Cardiac fibroblast (primary cell): ENCODE data around the gene ESYT1.

Experiments used
- DNase-seq, 2 donors: peaks; one replicate each; pipeline versions ENCODE4 v3.0.0 to v3.0.0-alpha.2; 2010; ENCODE audit warnings: low read depth in 2 of 2
- H3K4me3 ChIP-seq, 2 donors: replicated peaks in 1 of 2; 1 replicate in 1 of 2; 2 replicates in 1 of 2; pipeline ENCODE4 v1.5.1; 2011; ENCODE audit warnings: low read depth in 2 of 2, low read length in 2 of 2, mild to moderate bottlenecking in 2 of 2, moderate library complexity in 1 of 2
- TF ChIP-seq, protein P1 (sequence below): IDR thresholded peaks from one replicate; pipeline ENCODE4 v1.5.1; 2011; ENCODE audit warnings: low read depth, mild to moderate bottlenecking, low read length, inconsistent platforms

Gene ESYT1, protein sequence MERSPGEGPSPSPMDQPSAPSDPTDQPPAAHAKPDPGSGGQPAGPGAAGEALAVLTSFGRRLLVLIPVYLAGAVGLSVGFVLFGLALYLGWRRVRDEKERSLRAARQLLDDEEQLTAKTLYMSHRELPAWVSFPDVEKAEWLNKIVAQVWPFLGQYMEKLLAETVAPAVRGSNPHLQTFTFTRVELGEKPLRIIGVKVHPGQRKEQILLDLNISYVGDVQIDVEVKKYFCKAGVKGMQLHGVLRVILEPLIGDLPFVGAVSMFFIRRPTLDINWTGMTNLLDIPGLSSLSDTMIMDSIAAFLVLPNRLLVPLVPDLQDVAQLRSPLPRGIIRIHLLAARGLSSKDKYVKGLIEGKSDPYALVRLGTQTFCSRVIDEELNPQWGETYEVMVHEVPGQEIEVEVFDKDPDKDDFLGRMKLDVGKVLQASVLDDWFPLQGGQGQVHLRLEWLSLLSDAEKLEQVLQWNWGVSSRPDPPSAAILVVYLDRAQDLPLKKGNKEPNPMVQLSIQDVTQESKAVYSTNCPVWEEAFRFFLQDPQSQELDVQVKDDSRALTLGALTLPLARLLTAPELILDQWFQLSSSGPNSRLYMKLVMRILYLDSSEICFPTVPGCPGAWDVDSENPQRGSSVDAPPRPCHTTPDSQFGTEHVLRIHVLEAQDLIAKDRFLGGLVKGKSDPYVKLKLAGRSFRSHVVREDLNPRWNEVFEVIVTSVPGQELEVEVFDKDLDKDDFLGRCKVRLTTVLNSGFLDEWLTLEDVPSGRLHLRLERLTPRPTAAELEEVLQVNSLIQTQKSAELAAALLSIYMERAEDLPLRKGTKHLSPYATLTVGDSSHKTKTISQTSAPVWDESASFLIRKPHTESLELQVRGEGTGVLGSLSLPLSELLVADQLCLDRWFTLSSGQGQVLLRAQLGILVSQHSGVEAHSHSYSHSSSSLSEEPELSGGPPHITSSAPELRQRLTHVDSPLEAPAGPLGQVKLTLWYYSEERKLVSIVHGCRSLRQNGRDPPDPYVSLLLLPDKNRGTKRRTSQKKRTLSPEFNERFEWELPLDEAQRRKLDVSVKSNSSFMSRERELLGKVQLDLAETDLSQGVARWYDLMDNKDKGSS

DNA sequence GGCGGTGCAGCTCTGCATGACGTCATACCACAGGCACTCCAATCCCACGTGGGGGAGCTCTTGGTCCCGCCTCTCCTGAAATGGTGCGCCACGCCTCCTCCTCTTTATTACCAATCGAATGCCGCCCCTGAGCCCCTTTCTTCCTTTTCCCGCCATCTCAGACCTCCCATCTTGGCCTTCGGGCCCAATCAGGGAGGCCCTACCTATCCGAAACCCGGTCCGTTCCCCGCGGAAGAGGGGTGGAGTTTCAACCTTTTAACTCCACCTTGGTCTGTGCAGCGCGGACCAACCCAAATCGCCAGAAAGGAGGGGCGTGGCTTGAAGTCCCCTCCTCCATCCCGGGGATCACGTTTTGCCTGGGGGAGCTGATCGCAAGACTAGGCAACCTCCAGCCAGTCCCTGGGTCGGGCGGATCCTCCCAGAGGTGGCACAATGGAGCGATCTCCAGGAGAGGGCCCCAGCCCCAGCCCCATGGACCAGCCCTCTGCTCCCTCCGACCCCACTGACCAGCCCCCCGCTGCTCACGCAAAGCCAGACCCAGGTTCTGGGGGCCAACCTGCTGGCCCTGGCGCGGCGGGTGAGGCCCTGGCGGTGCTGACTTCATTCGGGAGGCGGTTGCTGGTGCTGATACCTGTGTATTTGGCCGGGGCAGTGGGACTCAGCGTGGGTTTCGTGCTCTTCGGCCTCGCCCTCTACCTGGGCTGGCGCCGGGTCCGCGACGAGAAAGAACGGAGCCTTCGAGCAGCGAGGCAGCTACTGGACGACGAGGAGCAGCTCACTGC, at the start of gene ESYT1:
ESYT1 (plus strand) TSS at position 380 of the 782 bp plus-strand sequence; CDS start at position 433, 53 bp downstream.
- DNase-seq, result peak; percentile 100
- TF ChIP-seq, protein P1, sequence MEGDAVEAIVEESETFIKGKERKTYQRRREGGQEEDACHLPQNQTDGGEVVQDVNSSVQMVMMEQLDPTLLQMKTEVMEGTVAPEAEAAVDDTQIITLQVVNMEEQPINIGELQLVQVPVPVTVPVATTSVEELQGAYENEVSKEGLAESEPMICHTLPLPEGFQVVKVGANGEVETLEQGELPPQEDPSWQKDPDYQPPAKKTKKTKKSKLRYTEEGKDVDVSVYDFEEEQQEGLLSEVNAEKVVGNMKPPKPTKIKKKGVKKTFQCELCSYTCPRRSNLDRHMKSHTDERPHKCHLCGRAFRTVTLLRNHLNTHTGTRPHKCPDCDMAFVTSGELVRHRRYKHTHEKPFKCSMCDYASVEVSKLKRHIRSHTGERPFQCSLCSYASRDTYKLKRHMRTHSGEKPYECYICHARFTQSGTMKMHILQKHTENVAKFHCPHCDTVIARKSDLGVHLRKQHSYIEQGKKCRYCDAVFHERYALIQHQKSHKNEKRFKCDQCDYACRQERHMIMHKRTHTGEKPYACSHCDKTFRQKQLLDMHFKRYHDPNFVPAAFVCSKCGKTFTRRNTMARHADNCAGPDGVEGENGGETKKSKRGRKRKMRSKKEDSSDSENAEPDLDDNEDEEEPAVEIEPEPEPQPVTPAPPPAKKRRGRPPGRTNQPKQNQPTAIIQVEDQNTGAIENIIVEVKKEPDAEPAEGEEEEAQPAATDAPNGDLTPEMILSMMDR, result no peak

DNA sequence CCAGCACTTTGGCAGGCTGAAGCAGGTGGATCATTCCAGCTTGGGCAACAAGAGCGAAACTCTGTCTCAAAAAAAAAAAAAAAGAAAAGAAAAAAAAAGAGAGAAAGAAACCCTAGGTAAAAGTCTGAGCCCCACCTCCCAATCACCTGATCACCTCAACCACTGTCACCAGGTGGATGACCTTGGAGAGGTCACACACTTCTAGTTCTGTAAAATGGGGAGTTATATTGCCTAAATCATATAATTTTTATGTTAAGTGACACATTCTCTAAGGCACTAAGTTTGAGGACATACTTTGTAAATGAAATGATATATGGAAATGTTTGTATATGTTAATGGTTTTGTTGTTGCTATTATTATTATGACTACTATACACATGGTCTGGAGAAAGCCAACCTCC, 49.6 kb upstream of the ESYT1 start:
- TF ChIP-seq, protein P1, result no peak
- no peak overlapping the region for H3K4me3 ChIP-seq
- DNase-seq, result no peak

More for the DNA sequence above, at the start of gene ESYT1:
- H3K4me3 ChIP-seq, result peak within 1 kb of the TSS; percentile 88 to 98

DNA sequence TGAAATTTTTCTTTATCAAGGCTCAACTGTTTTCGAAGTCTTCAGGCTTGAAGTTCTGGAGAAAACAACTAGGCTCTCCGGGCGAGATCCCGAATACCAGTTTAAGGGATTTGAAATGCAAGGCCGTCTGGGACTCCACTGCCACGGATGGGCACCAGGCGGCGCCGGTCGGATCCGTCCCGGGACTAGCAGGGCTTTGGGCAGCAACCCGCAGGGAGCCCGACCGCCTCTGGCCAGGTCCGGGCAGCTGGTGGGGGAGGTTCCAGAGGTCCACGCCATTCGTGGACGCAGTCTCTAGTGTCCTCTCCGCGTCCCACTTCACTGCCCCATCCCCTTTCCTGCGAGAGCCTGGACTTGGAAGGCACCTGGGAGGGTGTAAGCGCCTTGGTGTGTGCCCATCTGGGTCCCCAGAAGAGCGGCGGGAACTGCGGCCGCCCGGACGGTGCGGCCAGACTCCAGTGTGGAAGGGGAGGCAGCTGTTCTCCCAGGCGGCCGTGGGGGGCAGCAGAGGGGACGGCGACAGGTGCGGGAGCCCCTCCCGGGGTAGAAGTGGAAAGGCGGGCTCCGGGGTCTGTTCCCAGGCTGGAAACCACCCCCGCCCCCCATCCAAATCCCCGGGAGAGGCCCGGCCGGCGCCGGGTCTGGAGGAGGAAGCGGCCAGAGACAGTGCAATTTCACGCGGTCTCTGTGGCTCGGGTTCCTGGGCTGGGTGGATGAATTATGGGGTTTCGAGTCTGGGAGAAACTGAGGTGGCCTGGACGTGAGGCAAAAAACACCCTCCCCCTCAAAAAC, 48.9 kb upstream of the ESYT1 start:
- DNase-seq, result peak; percentile 87 to 88
- H3K4me3 ChIP-seq, result peak overlapping the region; percentile 53 to 59
- TF ChIP-seq, protein P1, result peak; percentile 79

DNA sequence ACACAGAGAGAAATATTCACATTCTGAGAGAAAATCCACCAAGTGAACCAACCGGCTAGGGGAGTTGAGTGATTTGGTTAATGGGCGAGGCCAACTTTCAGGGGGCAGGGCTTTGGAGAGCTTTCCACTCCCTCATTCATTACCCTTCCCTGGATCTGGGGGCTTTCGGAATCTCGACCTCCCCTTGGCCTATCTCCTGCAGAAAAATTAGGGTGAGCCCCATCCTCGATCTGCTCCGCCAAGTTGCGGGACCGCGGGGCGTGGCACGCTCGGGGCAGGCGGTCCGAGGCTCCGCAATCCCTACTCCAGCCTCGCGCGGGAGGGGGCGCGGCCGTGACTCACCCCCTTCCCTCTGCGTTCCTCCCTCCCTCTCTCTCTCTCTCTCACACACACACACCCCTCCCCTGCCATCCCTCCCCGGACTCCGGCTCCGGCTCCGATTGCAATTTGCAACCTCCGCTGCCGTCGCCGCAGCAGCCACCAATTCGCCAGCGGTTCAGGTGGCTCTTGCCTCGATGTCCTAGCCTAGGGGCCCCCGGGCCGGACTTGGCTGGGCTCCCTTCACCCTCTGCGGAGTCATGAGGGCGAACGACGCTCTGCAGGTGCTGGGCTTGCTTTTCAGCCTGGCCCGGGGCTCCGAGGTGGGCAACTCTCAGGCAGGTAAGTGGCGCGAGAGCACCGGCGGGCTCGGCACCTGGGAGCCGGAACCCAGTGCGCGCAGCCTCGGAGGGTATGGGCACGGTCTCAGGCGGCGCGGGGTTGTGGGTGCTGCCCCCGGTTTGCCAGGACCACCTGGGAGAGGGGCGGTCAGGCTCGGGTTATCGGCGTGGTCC, 48.1 kb upstream of the ESYT1 start, which contains the start of gene ERBB3:
ERBB3 (plus strand) TSS at position 443 of the 833 bp plus-strand sequence; CDS start at position 579, 136 bp downstream.
- TF ChIP-seq, protein P1, result peak; percentile 14
- DNase-seq, result peak; percentile 75 to 79
- peak within 1 kb of the TSS; percentile 53 to 59 for H3K4me3 ChIP-seq

DNA sequence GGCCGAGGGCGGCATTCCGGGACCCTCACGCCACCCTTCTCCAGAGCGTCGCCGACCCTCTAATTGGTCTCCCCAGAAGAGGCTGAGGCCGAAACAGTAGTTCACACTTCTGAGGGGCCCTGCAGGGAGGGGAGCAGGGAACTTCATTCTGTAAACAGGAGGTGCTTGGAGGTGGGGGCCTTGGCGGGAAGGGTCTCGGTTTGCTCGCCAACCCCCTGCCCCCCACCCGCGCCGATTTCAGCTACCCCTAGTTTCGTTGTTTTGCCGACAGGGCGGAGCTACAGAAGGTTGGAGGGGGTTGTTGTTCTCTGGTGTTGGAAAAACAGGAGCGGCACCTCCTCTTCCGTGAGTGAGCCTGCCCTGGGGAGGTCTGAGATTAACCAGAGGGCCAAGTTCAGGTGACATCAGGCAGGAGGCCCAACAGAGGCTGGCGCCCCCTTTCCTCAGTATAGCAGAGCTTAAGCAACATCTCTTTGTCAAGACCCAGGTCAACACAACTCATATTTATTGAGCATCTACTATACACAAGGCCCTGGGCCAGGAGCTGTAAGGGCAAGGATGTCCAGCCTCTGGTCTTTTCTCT, 47.4 kb upstream of the ESYT1 start:
- TF ChIP-seq, protein P1, result no peak
- peak overlapping the region in 1 of 2 donors; percentile 59 for H3K4me3 ChIP-seq
- no peak for DNase-seq
